HepG2 (cell line): ENCODE measurements around the gene KLF13. TPM values are rescaled to one million over a fixed set of nuclear protein-coding genes. Genes with fewer than 3 reads are reported as not detected.

Experiments used
- ATAC-seq: fragments of 200-7000 bp; cut with Tn5 transposase; 3 replicates; pipeline ENCODE4 v1.9.1; 2020; ENCODE audit warnings: mild to moderate bottlenecking, moderate library complexity
- BruUV-seq: library from RNA; stranded (reverse); fragments of 400-500 nt; replicated peaks from 2 replicates; lab custom pipeline; 2021; lab: Mats Ljungman, UMichigan
- CTCF ChIA-PET: fragments of 300-600 bp; formaldehyde crosslinking; extraction: SDS; loops from one replicate; lab custom pipeline; 2021; ENCODE audit warnings: low total read pairs, inconsistent platforms, low intra/inter-chr PET ratio; lab: Yijun Ruan, JAX
- POLR2A ChIA-PET: fragments of 350-600 bp; sonication (Branson Sonifier 250); formaldehyde crosslinking; loops from one replicate; lab custom pipeline; 2020; ENCODE audit warnings: antibody characterized with exemption, inconsistent platforms; lab: Yijun Ruan, JAX
- DNase-seq: peaks from one replicate; pipeline ENCODE4 v3.0.0-alpha.2; 2015; ENCODE audit warnings: low spot score
- FAIRE-seq: peaks from 3 replicates; lab custom pipeline; 2011; peaks lifted over from hg19 to GRCh38; lab: Jason Lieb, UNC
- H2AFZ ChIP-seq: one replicate; pipeline ENCODE4 v1.6.1; 2011; ENCODE audit warnings: low read length, inconsistent platforms
- H3K27ac ChIP-seq: fragments of 300-600 bp; 3 replicates; pipeline ENCODE4 v1.8.0; 2011; ENCODE audit warnings: mixed run types, mild to moderate bottlenecking, mixed read lengths, low read length, inconsistent platforms; ENCODE audit not compliant: insufficient read depth; ENCODE audit errors: extremely low read length
- H3K27me3 ChIP-seq, 2 experiments: fragments of 200-600 bp in 1 of 2; 2 replicates in 1 of 2; 3 replicates in 1 of 2; pipeline versions ENCODE4 v1.6.0 to v1.8.0; 2011; ENCODE audit warnings: low read length in 2 of 2, mild to moderate bottlenecking in 2 of 2, moderate library complexity in 2 of 2, inconsistent platforms in 1 of 2; ENCODE audit not compliant: insufficient read depth in 2 of 2, control insufficient read depth in 1 of 2
- H3K36me3 ChIP-seq, 2 experiments: fragments of 200-600 bp in 1 of 2; replicated peaks in 1 of 2; 2 replicates in 1 of 2; 3 replicates in 1 of 2; pipeline versions ENCODE4 v1.5.1 to v1.8.0; 2011; ENCODE audit warnings: low read length in 2 of 2, inconsistent platforms in 1 of 2; ENCODE audit not compliant: insufficient read depth in 2 of 2, control insufficient read depth in 1 of 2
- H3K4me1 ChIP-seq: 2 replicates; pipeline ENCODE4 v1.5.1; 2012; ENCODE audit warnings: low read length, inconsistent platforms; ENCODE audit not compliant: insufficient read depth
- H3K4me2 ChIP-seq: 2 replicates; pipeline ENCODE4 v1.6.0; 2011; ENCODE audit warnings: low read depth, low read length, inconsistent platforms
- H3K4me3 ChIP-seq, 3 experiments: fragments of 200-600 bp in 1 of 3; sonication (generic), shearing (Covaris generic) in 1 of 3; replicated peaks in 1 of 3; 2 replicates each; pipeline ENCODE4 v1.5.1; 2011 to 2016; ENCODE audit warnings: low read length in 3 of 3, inconsistent platforms in 2 of 3, low read depth in 2 of 3, mild to moderate bottlenecking in 2 of 3, control low read depth in 1 of 3, mixed read lengths in 1 of 3; ENCODE audit not compliant: insufficient read depth in 1 of 3
- H3K79me2 ChIP-seq: one replicate; pipeline ENCODE4 v1.6.1; 2011; ENCODE audit warnings: low read length, inconsistent platforms; ENCODE audit not compliant: insufficient read depth
- H3K9ac ChIP-seq: 2 replicates; pipeline ENCODE4 v1.6.0; 2011; ENCODE audit warnings: mild to moderate bottlenecking, low read depth, low read length, inconsistent platforms; ENCODE audit not compliant: insufficient read depth
- H3K9me3 ChIP-seq: 2 replicates; pipeline ENCODE4 v1.5.1; 2012; ENCODE audit warnings: mild to moderate bottlenecking, low read length
- H4K20me1 ChIP-seq: 2 replicates; pipeline ENCODE4 v1.6.0; 2011; ENCODE audit warnings: inconsistent platforms, mild to moderate bottlenecking, low read length, moderate library complexity; ENCODE audit not compliant: insufficient read depth
- CBX1 ChIP-seq: IDR thresholded peaks from one replicate; pipeline ENCODE4 v1.6.1; 2016; ENCODE audit warnings: antibody characterized with exemption, low read depth
- JUN ChIP-seq: sonication (generic); formaldehyde crosslinking; IDR thresholded peaks from 2 replicates; pipeline ENCODE4 v1.4.0; 2020; ENCODE audit warnings: mild to moderate bottlenecking, missing genetic modification reagents
- RBM39 ChIP-seq: fragments of 200-400 bp; formaldehyde crosslinking; IDR thresholded peaks from one replicate; pipeline ENCODE4 v1.6.1; 2018; ENCODE audit warnings: antibody characterized with exemption, mild to moderate bottlenecking, low read depth, low read length; ENCODE audit not compliant: poor library complexity, severe bottlenecking
- REPIN1 ChIP-seq: sonication (generic); formaldehyde crosslinking; IDR thresholded peaks from 2 replicates; pipeline ENCODE4 v1.8.0; 2022; ENCODE audit warnings: missing genetic modification reagents, low read depth, mild to moderate bottlenecking, borderline replicate concordance
- SP1 ChIP-seq, 2 experiments: fragments of 450-650 bp in 1 of 2; sonication (generic) in 1 of 2; formaldehyde crosslinking in 1 of 2; IDR thresholded peaks; 2 replicates each; pipeline versions ENCODE4 v1.4.0 to v1.6.1; 2016 to 2020; ENCODE audit warnings: missing genetic modification reagents in 1 of 2
- TIGD3 ChIP-seq: sonication (generic); formaldehyde crosslinking; IDR thresholded peaks from 2 replicates; pipeline ENCODE4 v1.5.1; 2020; ENCODE audit warnings: mild to moderate bottlenecking, missing genetic modification reagents, borderline replicate concordance
- UBTF ChIP-seq: sonication (generic); formaldehyde crosslinking; IDR thresholded peaks from 2 replicates; pipeline ENCODE4 v1.4.0; 2020; ENCODE audit warnings: mild to moderate bottlenecking, missing genetic modification reagents
- ZBTB21 ChIP-seq: sonication (generic); formaldehyde crosslinking; IDR thresholded peaks from 2 replicates; pipeline ENCODE4 v1.4.0; 2020; ENCODE audit warnings: missing genetic modification reagents
- ZNF136 ChIP-seq: sonication (generic); formaldehyde crosslinking; IDR thresholded peaks from 2 replicates; pipeline ENCODE4 v1.8.1; 2022; ENCODE audit warnings: low read depth, mild to moderate bottlenecking, moderate library complexity, missing genetic modification reagents
- WGBS: methylation state at CpG from one replicate; pipeline ENCODE4 v1.1.6; 2017; ENCODE audit warnings: low lambda C conversion rate; 5-methylcytosine and 5-hydroxymethylcytosine counted together
- in situ Hi-C: cut with HindIII; loops from 2 replicates; pipeline ENCODE4 v1.10.0; 2017; ENCODE audit warnings: low pct_unique_long_range_greater_than_20kb; ENCODE audit not compliant: extremely low pct_ligation_motif_present
- intact Hi-C: fragments of 100-400 bp; cut with micrococcal nuclease; formaldehyde crosslinking; loops from one replicate; pipeline ENCODE4 v1.10.0; 2022; ENCODE audit not compliant: unreplicated experiment
- polyA plus RNA-seq, 8 experiments: library from polyadenylated mRNA; depleted of rRNA in 3 of 8; stranded (reverse) in 7 of 8; unstranded in 1 of 8; fragments of >200 nt; fragmentation: Illumina TruSeq in 4 of 8; extraction: Trizol in 4 of 8; gene quantifications; 2 replicates each; pipeline versions ENCODE4 v1.2.1 to v1.2.3, GENCODE V29; 2011 to 2016; ENCODE audit warnings: low read depth in 4 of 8, missing spikeins in 1 of 8, mixed read lengths in 1 of 8; ENCODE audit not compliant: insufficient read depth in 1 of 8
- total RNA-seq, 5 experiments: library from RNA; depleted of rRNA; stranded (reverse); fragments of >200 nt; fragmentation: Illumina TruSeq; extraction: Trizol; gene quantifications; 2 replicates each; pipeline ENCODE4 v1.2.3, GENCODE V29; 2016; ENCODE audit warnings: low read depth in 1 of 5

Gene KLF13
- total and polyA plus RNA-seq, 2 of the 13 experiments (the other 11 are each of a cell fraction or from before 2014, with no cell fraction given) = 16.8 to 25.1 TPM

GRCh38 chr15:31338318-31338878 lies 11.8 kb downstream of the KLF13 start:
- POLR2A ChIA-PET = no interaction called here
- Histone ChIP-seq H3K9me3 (no peaks in the 10 kb centered on the region), H3K4me2 (no peak overlapping the region), H3K36me3 (peaks cover 0 to 16% of the 10 kb centered on the region in 2 experiments; a peak in 1 of 5 replicates), H3K27ac (peak overlapping the region; percentile 34), H3K27me3 (no peaks in the 10 kb centered on the region), H4K20me1 (peaks cover 48% of the 10 kb centered on the region; the same call in 1 of the 2 replicates), H3K4me1 (peaks cover 42% of the 10 kb centered on the region), H3K4me3 (no peak overlapping the region), H2AFZ (no peak overlapping the region), H3K79me2 (peaks cover 86% of the 10 kb centered on the region), H3K9ac (no peak overlapping the region; the same call in 1 of the 2 replicates)
- no TSS peak for BruUV-seq
- CTCF ChIA-PET = no interaction called here
- ATAC-seq (no peak; the same call in 2 of the 3 replicates), DNase-seq (no peak), FAIRE-seq (no peak)
- TF ChIP-seq ZBTB21 (CRISPR knock-in tag) (no peak), SP1 (IDR thresholded peaks at IDR 0.05) (no peak), SP1 (CRISPR knock-in tag; IDR thresholded peaks at IDR 0.05) (no peak), JUN (no peak), CBX1 (no peak), ZNF136 (CRISPR knock-in tag) (no peak), RBM39 (no peak), REPIN1 (no peak), TIGD3 (CRISPR knock-in tag) (no peak), UBTF (no peak)
- in situ Hi-C loops (no loop called here), intact Hi-C loops (no loop called here)
- 90% methylated on average over 5 of the region's 9 CpGs for WGBS
